ENCODE measurements around the gene FAM89B.
"Not testable (repeated sequence)": the region's sequence is repeated elsewhere in the genome, so short reads cannot be mapped to it uniquely, and the experiment has no call there.

The FAM89B gene

GRCh38 chr11:65559535-65559934, 12.8 kb upstream of the FAM89B start:
- H3K4me3 ChIP-seq (ENCODE audit: low read depth, low read length), result no peak overlapping the region
- DNase-seq (ENCODE audit: low read depth), result no peak
- no peak for TF ChIP-seq CTCF (IDR thresholded peaks at IDR 0.05; ENCODE audit: low read depth, low read length, missing control alignments)

DNA sequence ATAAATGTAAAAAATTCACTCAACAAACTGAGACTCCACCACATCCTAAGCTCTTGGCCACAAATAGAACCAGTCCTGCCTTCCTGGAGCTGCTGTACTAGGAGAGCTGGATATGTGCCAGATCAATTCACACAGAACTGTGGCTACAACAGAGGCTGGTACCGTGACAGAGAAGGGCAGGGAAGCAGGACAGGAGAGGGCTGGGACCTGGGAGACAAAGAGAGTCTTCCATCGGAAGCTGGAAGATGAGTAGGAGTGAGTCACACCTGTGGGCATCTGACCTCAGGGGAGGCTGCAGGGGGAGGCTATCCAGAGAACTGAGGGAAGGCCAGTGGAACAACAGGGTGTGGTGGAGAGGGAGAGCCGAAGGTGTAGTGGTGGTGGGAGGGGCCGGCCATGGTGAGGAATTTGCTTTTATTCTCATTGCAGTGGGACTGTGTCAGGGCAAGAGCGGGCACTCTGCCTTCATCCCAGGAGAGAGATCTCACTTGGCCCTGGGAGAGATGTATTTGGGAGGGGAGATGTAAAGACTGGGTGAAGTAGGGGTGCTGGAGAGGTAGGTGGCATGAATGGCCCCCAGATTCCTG, 12.3 kb upstream of the FAM89B start:
- DNase-seq (ENCODE audit: low read depth), result no peak
- no peak for TF ChIP-seq CTCF (IDR thresholded peaks at IDR 0.05; ENCODE audit: low read depth, low read length, missing control alignments)
- H3K4me3 ChIP-seq (ENCODE audit: low read depth, low read length), result no peak overlapping the region

DNA sequence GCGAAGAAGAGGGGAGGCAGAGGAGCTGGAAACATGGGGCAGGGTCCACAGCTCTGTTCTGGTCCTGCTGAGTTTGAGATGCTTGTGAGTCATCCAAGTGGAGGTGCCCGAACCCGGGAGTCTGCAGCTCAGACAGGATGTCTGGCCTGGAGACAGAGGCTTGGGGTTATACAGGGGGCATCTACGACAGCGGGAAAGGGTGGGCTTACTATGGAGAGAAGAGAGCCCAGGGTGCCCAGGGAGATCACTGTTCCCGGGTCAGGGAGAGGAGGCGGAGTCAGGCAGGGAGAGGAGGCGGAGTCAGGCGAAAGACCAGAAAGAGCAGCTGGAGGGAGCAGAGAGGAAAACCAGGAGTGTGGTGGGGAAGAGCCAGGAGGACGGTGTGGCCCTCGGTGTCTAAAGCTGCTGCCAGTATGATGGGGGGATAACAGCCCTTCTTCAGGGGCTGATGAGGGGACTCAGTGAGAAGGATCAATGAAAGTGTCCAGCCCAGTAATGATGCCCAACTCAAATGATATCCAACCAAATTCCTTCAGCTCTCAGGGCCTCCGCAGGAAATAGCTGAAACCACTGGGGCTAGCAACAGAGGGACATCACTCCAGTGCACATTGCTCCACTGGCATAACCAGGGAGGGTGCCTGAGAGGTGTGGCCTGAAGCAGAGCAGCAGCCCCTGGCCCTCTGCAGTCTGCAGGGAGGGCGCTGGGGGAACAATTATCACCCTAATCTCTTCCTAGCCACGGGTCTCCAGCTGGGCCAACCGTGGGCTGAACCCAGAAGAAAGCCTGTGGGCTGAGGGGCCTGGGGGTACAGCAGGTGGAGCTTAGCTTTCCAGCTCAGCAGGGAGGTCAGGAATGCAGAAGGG, 11.6 kb upstream of the FAM89B start:
- no peak for DNase-seq (ENCODE audit: low read depth)
- H3K4me3 ChIP-seq (ENCODE audit: low read depth, low read length), result no peak overlapping the region
- no peak for TF ChIP-seq CTCF (IDR thresholded peaks at IDR 0.05; ENCODE audit: low read depth, low read length, missing control alignments)

DNA sequence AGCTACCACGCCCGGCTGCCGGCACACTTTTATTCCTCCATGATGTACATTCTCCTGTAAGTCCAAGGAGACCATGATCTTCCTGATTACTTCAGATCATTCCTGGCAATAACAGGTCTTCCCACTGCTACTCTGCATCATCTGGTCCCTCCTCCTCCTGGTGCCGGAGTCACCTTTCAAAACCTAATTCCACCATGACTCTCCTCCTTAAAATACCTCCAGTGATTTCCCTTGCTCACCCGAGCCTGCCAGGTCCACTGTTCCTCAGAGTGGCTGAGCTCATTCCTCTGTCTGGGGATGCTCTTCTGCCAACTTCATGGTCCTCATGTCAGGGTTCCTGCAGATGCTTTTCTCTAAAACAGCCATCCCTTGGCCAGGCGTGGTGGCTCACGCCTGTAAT, 10.3 kb upstream of the FAM89B start:
- DNase-seq (ENCODE audit: low read depth), result no peak
- no peak overlapping the region for H3K4me3 ChIP-seq (ENCODE audit: low read depth, low read length)
- no peak for TF ChIP-seq CTCF (IDR thresholded peaks at IDR 0.05; ENCODE audit: low read depth, low read length, missing control alignments)

DNA sequence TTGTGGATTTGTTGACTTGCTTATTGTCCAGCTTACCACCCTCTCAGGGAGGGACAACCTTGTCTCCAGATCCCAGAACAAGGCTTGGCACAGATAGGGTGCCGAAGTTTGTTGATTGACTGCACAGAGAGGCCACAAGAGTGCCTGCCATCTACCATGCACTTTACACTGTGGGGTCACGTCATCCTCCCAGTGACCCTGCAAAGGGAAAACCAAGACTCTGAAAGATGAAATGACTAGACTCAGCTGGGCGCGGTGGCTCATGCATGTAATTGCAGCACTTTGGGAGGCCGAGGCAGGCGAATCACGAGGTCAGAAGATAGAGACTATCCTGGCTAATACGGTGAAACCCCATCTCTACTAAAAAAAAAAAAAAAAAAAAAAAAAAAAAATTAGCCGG, 9.6 kb upstream of the FAM89B start:
- no peak for TF ChIP-seq CTCF (IDR thresholded peaks at IDR 0.05; ENCODE audit: low read depth, low read length, missing control alignments)
- DNase-seq (ENCODE audit: low read depth), result no peak
- no peak overlapping the region for H3K4me3 ChIP-seq (ENCODE audit: low read depth, low read length)

DNA sequence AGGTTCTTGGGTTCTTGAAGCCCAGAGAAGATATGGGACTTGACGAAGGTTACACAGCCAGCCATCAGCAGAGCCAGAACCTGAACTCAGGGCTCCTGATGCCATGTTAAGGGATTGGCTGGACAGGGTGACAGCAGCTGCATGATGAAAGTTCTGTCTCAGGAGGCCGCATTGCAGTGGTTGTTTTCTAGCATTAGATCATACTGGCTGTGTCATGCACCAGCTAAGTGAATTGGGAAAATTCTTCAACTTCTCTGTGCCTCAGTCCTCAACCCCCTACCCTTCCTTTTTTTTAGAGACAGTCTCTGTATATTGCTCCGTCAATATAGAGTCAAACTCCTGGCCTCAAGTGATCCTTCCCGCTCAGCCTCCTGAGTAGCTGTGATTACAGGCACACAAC, 8.7 kb upstream of the FAM89B start:
- no peak overlapping the region for H3K4me3 ChIP-seq (ENCODE audit: low read depth, low read length)
- no peak for DNase-seq (ENCODE audit: low read depth)
- no peak for TF ChIP-seq CTCF (IDR thresholded peaks at IDR 0.05; ENCODE audit: low read depth, low read length, missing control alignments)

- DNase-seq (ENCODE audit: low read depth); H3K4me3 ChIP-seq (ENCODE audit: low read depth, low read length): not testable (repeated sequence)
These were observed 7.3 kb upstream of the FAM89B start for GRCh38 chr11:65564879-65565559.
